HG02852 (cell line): Measurements from ENCODE around the gene PLEKHF1.
A peak's percentile ranks its signal among the peaks of the same experiment; 100 is the strongest.
"Not testable (repeated sequence)": the region's sequence is repeated elsewhere in the genome, so short reads cannot be mapped to it uniquely, and the experiment has no call there.

ENCODE experiments used
- ATAC-seq: cut with Tn5 transposase; IDR thresholded peaks from one replicate; pipeline ENCODE4 v1.9.1; 2021; ENCODE audit warnings: mild to moderate bottlenecking, moderate library complexity; ENCODE audit not compliant: unreplicated experiment

Gene PLEKHF1

DNA sequence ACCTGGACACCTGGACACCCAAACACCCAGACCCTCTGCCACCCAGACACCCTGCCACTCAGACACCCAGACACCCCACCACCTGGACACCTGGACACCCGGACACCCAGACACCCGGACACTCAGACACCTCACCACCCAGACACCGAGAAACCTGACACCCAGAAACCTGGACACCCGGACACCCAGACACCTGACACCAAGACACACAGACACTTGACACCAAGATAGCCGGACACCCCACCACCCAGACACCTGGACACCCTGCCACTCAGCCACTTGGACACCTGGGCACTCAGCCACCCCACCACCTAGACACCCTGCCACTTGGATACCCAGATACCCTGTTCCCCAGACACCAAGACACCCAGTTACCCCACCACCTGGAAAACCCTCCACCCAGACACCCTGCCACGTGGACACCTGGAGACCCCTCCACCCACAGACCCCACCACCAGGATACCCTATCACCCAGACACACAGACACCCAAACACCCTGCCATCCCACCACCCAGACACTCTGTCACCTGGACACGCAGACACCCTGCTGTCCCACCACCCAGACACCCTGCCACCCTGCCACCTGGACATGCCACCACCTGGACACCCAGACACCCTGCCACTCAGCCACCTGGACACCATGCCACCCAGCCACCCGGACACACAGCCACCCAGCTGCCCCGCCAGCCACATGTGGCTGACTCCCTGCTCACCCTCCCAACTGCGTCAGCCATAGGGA is 32.4 kb downstream of the PLEKHF1 start:
- no peak for ATAC-seq

DNA sequence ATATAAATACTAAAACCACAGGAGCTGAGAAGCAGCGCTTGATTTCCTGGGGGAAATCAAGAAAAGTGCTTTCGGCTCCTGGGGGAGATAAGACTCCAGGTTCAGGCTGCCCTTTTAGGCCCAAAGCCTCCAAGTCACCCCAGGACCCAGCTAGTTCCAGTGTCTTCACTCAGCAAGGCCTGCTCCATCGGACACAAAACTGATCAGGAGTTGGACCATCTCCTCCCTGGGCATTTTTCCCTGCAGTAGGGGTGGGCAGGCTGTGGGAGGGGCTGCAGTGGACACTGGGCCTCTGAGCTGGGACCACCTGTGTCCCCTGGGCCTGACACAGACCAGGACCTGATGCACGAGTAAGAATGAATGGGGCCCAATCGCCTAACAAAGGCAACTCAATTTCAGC is 34.6 kb downstream of the PLEKHF1 start:
- ATAC-seq = no peak

DNA sequence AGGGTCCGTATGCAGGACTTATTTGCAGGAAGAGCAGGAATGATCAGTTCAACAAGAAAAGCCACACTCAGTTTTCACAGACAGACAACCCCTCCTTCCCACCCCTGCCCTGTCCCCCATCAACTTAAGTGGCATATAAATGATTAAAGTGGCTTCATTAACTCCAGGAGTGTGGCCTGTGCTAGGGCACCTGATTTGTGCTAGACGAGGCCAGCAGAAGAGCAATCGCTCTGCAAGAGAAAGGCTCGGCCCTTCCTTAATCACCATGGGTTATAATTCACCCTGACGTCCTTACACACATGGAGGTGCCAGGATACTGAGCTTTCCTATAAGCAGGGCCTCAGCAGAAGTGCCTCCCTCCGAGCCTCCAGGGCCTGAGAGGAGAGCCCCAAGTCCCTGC is 35.2 kb downstream of the PLEKHF1 start:
- ATAC-seq = no peak

DNA sequence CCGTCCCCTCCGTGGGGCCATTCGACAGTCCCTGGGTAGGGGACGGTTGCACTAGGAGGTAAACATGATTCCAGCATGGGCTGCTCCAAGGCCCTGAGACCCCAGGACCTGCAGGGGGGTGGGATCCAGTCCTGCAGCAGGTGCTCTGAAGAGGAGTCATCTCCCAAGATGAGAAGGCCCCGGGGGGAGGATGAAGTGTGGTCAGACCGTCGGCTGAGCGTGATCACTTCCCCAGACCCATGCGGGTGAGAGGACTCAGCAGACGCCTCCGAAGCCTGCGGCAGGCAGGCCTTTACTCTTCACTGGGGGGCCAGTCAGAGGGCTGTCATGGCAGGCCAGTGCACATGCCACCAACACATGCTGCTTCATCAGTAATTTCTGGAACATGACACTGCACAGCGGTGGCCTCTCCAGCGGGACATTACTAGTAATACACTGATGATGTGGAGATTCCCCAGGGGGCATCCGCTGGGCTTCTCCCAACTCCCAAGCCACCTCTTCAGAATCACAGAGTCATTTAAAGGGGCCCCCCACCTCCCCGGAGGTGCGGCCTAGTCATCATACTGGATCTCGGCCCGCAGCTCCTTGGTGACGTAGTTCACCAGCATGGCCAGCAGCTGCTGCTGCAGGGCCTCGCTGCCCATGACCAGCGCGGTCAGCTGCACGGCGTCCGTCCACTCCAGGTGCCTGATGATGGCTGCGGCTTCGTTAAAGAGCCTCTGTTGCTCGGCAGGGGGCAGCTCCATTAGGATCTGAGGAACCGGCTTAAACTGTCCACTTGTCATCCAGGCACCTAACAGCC is 37.1 kb downstream of the PLEKHF1 start:
- no peak for ATAC-seq

DNA sequence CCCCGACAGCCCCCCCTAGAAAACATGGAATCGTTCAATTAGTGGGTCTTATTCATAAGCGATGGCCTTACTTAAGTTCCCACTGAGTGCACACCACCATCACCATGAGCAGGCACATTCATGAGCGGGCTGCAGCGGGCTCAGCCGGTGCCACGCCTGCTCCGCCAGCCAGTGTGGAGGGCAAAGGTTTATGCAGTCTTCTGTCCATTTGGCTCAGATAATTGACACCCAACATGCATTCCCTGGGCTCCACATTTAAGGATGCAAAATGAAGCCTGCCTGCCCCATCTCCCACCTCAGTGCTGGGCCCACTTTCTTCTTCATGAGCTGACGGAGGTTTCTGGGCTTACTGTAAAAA is 37.7 kb downstream of the PLEKHF1 start:
- ATAC-seq = no peak

DNA sequence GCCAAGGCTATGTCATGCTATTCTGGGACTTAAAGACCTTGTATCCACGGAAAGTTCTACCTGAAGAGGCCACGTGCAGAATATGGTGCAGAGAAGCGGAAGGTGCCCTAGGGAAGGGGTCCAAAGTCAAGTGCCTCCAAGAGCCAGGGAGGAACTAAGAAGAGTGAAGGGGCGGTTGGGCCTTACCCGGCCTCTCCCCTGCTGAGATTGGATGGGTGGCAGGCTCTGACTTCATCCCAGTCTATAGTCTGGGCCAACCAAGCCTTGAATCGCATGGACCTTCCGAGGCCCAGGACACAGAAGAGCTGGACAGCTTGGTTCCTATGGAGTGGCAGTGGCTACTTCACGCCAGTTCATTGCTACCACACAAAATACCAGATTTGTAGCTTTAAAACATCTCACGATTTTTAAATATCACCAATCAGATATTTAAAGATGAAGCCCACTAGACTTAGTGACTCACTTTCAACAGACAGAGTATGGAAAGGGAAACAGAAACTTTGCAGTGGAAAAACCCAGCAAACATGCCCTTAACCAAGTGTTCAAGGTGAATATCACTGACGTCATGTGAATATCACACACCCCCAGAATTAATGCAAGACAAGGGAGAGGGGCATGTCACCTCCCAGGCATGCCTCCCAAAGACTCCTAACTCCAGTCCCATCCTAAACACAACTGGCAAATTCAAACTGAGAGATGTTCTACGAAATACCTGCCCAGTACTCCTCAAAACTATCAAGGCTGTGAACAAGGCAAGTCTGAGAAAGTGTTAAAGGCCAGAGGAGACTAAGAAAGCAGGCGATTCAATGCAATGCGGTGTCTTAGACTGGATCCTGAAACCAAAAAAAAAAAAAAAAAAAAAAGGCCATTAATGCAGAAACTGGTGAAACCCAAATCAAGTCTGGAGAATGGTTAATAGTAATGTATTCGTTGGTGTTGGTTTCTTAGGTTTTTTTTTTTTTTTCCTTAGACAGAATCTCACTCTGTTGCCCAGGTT is 39.6 kb downstream of the PLEKHF1 start:
- peak; percentile 62 for ATAC-seq

DNA sequence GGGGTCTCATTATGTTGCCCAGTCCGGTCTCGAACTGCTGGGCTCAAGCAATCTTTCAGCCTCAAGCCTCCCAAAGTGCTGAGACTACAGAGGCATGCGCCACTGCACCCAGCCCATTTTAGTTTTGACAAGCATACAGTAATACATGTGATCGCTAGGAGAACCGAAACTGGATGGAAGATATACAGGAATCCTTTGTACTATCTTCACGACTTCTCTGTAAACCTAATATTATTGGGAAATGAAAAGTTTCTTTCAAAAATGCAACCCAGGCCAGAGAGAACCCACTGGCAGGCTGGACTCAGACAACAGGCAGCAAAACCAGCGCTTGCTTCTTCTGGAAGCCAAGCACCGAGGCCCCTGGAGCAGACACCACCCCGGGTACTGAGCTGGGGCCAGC is 40.4 kb downstream of the PLEKHF1 start:
- no peak for ATAC-seq

DNA sequence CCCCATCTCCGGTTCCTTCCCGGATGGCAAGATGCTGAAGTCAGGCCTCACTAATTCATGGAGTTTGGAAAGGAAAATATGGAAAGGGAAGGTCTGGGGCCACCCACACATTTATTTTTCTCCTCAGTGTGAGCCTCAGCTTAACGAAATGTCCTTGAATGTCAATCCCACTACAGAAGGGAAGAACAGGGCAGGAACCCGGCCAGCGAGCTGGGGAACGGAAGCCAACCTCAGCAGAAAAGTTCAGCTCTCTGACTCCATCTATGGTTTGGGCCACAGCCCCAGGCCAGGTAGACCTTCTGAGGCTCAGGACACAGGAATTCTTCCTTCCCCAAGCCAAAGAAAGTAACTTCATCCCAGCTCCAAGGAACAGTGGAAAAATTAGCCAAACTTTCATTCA is 41.4 kb downstream of the PLEKHF1 start:
- ATAC-seq = no peak

DNA sequence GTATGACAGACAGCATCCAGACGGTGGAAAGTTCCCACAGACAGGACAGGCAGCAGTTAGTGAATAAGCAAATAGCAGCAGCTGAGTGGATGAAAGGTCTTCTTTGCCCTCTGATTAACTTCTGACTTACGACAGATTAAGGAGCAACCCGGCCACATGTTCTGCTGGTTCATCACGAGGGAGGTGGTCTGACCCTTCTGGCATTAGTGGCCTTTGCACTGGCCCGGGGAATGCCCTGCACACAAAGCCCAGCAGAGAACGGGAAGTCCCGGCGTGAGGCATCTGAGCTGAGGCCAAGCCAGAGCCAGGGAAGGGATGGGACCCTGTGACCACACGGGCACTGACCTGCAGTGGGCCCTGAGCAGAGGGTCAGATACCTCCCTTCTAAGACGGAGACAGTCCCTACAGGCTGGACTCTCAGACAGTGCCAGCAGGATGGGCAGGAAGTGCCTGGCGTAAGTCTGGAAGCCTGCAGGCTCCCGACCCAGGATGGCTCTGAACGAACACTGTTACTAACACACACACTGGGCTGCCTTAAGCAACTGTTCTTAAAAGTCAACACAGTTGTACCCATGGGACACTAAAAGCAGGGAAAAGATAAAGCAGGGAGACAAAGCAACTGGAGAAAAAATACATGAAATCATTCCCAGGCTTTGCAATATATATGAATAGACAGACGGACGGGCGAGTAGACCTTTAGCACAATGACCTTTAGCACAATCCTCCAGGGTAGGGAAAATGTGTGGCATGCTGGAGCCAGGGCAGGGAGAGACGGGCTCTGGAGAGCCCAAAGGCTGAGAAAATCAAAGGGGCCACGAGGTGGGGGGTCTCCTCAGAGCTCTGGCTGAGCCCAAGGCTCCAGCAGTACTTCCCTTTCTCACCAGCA is 43.5 kb downstream of the PLEKHF1 start:
- ATAC-seq = no peak

DNA sequence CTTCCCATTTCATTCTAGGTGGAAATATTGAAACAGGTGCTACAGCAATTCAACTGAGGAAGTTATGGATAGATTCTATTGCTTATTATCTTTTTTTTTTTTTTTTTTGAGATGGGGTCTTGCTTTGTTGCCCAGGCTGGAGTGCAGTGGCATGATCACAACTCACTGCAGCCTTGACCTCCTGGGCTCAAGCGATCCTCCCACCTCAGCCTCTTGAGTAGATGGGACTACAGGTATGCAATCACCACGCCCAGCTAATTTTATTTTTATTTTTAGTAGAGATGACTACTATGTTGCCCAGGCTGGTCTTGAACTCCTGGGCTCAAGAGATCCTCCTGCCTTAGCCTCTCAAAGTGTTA is 44.2 kb downstream of the PLEKHF1 start:
- not testable (repeated sequence) for ATAC-seq

DNA sequence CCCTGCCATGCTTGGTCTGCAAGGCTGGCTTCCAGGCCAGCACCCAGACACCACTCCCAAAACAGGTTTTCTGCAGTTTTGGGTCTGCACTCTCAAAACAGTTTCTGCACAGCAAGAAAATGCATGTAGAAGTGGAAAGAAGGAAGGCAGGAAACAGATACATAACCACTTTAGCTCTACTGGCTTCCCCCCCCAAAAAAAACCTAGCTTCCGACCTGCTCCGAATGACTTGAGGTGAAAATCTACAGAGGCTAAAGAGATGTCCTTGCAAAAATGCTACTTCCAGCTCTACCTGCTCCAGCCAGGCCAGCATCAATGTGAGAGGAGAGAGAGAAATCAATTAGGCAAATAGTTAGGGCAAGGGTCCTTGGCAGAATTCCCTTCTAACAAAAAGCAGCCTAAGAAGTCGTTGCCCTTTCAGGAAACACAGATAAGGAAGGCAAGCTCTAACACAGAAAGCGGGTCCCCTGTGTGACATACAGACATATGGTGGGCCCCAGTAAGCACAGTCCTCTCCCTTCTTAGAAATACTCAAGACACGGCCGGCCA is 46.4 kb downstream of the PLEKHF1 start:
- ATAC-seq = no peak

DNA sequence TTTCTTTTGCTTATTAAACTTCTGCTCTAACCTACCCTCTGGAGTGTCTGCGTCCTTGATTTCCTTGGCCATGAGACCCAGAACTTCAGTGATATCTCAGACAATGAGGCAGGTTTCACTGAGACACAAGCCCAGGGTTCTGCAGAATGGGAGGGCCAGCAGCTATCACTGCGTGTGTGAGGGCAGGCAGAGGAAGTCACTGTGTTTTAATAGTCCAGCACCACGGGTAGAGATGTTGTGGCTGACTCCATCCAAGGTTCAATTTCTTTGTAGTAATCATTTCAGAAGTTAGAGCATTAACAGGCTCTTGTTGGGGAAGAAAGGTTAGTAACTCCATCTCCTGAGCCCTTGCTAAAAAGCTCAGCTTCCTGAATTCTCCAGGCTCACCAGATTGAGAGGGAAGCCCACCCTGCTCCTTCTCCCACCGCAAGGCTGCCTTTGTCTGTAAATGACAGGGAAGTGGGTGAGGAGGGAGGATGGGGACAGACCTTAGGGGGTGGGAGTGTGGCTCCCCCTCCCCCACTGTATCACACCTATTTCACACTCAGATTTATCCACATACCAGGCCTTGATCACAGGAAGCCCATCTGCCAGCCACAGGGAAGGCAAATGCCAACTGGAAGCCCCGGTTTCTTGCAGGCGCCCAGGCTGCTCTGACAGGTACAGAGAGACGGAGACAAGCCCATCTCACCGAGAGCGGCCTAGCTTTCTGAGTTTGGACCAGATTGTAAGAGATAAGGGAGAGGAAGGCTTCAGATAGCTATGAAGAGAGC is 47.7 kb downstream of the PLEKHF1 start:
- no peak for ATAC-seq

DNA sequence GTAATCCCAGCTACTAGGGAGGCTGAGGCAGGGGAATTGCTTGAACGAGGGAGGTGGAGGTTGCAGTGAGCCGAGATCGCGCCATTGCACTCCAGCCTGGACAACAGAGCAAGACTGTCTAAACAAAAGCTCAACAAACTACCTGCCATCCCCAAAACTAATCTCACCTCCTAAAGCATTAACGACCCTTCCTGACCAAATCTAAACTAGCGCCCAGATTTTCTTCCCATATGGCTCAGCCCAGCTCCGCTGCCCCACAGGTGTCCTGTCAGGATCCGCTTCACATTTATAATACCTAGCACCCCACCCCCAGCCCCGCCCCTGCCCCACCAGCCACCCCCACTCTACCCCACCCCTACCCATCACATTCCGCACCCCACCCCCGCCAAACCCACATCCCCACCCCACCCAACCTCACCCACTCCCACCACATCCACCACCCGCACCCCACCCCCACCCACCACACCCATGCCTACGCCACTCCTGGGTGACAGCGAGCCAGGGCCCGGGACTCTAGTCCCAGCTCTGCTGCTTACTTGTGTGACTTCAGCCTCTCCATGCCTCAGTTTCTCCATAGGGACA is 49.2 kb downstream of the PLEKHF1 start:
- ATAC-seq = peak; percentile 20

DNA sequence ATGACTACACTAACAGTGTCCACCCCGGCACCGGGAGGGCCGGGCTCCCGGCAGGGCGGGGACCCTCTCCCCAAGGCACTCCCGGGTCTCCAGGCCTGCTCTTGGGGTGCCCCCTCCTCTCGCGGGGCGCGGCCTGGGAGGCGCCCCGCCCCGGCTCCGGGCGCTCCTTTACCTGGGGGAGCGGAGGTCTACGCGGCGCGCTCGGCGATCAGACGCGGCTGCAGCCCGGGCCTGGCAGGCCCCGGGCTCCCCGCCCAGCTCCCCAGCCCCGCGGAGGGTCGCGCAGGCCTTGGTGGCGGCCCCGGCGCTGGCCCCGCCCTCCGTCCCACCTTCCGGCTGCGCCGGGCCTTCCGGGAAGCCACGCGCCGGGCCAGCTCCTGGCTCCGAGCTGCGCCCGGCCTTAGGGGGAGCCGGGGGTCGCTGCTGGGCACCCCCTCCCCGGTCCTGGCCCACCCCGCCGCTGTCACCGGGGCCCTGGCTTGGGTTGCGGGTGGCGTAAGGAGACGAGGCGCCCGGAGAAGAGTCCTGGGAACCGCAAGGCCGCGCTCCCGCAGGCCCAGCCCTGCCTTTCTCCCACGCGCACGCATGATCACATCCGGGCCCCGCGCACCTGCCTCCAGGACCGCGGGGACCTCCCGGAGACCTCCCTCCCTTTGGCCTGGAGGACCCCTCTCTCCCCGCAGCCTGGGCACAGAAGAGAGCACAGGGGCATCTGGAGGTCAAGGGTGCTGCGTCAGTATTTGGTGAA is 49.9 kb downstream of the PLEKHF1 start, which contains the start of gene C19orf12:
TSS of gene C19orf12 (minus strand) at position 309 of the 748 bp plus-strand sequence. CDS start 6,848 bp downstream, outside the sequence.
- peak; percentile 75 for ATAC-seq

DNA sequence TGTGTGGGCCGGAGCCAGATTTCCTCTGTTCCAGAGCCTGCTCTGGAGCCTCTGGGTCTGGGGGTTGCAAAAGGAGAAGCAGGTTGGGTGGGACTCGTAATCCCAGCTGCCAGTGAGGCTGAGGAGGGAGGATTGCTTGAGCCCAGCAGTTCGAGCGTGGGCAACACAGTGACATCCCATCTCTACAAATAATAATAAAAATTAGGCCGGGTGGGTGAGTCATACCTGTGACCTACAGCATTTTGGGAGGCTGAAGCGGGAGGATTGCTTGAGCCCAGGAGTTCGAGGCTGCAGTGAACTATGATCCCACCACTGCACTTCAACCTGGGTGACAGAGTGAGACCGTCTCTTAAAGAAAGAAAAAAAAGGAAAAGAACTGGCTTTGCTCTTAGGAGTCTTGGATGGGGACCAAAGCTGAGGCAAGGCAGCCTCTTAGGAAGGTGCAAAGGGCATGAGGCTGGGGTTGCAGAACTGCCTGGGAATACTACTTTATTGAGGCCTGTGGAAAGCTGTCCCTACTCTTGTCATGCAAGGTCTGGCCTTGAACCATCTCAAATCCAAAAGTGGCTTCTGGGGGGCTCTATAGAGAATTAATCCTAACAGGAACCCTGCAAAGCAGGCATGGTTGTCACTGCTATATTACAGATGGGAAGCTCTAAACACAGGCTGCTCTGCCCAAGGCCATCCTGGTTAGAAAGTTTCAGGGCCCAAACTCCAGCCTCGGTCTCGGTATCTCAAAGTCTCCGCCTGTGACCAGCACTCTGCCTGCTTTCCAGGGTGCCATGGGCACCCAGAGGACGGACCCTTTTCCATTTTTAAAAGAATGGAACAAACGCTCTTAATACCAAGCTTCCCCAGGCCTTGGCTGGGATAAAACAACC is 50.7 kb downstream of the PLEKHF1 start:
- ATAC-seq = no peak

DNA sequence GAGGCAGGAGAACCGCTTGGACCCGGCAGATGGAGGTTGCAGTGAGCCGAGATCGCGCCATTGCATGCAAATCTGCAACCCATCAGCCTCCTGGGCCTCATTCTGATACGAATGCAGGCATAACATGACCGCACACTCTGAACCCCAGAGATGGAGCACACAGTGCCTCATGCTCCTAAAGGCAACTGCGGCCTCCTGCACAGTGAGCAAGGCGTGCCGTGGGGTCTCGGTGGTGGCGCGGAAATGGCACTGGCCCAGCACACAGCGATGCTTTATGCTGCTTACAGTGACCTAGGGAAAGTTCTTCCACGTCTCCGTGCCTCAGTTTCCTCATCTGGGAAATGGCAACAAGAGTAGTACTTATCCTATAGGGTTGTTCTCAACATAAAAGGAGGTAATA is 51.8 kb downstream of the PLEKHF1 start:
- no peak for ATAC-seq

DNA sequence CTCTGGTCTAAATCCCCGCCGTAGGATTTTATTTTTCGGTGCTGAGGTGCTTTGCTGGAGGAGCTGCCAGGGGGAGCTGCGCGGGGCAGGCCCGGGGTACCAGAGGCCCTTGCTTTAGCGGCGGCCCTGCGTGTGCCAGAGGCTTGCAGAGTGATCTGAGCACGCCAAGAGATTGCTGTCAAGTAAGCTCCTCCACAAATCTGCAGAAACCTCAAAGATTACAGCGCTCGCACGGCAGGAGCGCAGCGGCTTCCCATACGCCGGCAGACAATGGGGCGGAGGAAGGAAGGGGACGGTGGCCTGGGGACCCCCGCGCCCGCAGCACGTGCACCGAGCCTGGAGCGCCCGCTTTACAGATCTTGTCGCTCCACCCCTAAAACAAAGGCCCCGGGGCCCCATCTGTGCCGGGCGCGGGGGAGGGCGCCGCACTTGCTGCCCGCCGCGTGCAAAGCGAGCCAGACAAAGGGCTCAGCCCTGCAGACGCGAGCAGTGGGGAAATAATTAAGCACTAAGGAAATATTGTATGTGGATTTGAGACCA is 58.9 kb downstream of the PLEKHF1 start:
- no peak for ATAC-seq
